ENCODE measurements around the gene AXL.
A peak's percentile ranks its signal among the peaks of the same experiment; 100 is the strongest.

DNA sequence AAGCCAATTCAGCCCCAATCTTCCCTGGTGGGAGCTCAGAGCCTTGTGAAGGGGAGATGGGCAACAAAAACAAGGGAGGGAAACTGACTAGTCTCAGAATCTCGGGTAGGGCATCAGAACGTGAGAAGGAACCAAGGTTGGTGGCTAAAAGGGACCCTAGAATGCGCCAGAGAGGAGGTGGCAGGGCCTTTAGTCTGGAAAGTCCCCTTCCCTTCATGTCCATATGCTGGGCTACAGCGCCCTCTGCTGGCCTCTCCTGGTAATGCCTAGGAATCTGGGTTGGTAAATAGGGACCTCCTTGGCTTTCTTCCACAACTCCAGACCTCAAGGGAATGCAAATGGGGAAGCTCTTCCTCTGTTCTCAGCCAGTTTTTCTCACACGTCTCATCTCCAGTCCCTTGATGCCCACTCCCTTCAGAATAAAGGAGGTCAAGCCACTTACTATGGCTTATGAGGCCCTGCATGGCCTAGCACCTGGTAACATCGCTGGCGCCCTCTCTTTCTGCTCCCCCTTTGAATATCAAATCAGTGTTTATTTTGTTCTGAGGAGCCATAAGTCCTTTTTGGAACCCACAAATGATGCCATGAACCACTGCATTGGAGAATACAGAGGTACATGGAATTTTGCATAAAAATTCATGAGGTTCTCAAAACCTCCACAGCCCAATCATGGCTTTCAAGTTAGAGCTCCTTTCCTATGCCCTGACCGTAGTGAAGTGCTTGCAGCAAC is 89.6 kb downstream of the AXL start:
- TF ChIP-seq, protein P1, sequence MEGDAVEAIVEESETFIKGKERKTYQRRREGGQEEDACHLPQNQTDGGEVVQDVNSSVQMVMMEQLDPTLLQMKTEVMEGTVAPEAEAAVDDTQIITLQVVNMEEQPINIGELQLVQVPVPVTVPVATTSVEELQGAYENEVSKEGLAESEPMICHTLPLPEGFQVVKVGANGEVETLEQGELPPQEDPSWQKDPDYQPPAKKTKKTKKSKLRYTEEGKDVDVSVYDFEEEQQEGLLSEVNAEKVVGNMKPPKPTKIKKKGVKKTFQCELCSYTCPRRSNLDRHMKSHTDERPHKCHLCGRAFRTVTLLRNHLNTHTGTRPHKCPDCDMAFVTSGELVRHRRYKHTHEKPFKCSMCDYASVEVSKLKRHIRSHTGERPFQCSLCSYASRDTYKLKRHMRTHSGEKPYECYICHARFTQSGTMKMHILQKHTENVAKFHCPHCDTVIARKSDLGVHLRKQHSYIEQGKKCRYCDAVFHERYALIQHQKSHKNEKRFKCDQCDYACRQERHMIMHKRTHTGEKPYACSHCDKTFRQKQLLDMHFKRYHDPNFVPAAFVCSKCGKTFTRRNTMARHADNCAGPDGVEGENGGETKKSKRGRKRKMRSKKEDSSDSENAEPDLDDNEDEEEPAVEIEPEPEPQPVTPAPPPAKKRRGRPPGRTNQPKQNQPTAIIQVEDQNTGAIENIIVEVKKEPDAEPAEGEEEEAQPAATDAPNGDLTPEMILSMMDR (IDR thresholded peaks at IDR 0.05) = peak; percentile 94 to 99 (median 98)
- TF ChIP-seq POLR2A (IDR thresholded peaks at IDR 0.05) = no peak
